ENCODE results near the gene ERICH2. TPM values are rescaled to one million over a fixed set of nuclear protein-coding genes. Genes with fewer than 3 reads are reported as not detected.

Gene ERICH2
- total RNA-seq, 1 experiment from 2014 or later, result 2.4 TPM

DNA sequence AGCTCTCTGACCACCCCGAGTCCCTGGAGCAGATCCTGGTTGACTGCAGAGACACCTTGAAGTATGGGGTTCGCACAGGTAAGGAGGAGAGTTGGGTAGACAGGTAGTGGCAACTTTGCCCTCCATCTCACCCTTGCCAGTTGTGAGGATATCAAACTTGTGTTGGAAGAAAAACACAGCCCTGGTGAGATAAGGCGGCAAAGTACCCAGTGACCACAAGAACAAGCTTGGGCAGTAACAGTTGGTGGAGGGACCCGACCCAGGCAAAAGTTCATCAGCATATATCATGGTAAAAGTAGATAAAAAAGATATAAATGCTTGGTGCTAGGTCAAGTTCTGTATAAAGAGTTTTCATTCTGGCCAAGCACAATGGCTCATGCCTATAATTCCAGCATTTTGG is 60.9 kb downstream of the ERICH2 start:
- ChIA-PET RAD21 (ENCODE audit: low non-redundant PET in 1 of 2, low total read pairs in 2 of 2, uncharacterized antibody in 2 of 2, unreplicated experiment in 2 of 2) (no interaction called here), CTCF (interaction anchor here (0.6 to 1.8 kb wide), 3 partner anchors 15 to 142 kb away, joined by 3 to 5 read pairs (median 3); partner anchors contain the start of genes GAD1 and GORASP2), POLR2A (no interaction called here)
- ATAC-seq (no peak), DNase-seq (ENCODE audit: low read depth, low spot score) (no peak)
- H4K20me1 ChIP-seq (ENCODE audit: insufficient read depth), result no peaks in the 10 kb centered on the region
- intact Hi-C loops (cut with micrococcal nuclease), result no loop called here
- H3K27ac ChIP-seq (ENCODE audit: low read depth, low read length), result no peak overlapping the region
- no peaks in the 10 kb centered on the region for H3K36me3 ChIP-seq (ENCODE audit: control insufficient read depth in 1 of 2, insufficient read depth in 2 of 2, low read length in 2 of 2)
- H3K4me2 ChIP-seq (ENCODE audit: low read length), result no peak overlapping the region
- no peaks in the 10 kb centered on the region for H3K79me2 ChIP-seq (ENCODE audit: insufficient read depth, low read length)
- H3K4me3 ChIP-seq (replicated peaks in 1 of 2; ENCODE audit: low read depth in 1 of 2, low read length in 2 of 2), result no peak overlapping the region
- H3K4me1 ChIP-seq (ENCODE audit: control insufficient read depth in 1 of 2, insufficient read depth in 2 of 2, low read length in 2 of 2), result no peaks in the 10 kb centered on the region
- no peak overlapping the region for H3K9ac ChIP-seq (ENCODE audit: low read length)
- no TSS peak for BruUV-seq (replicated peaks)
- H2AFZ ChIP-seq (ENCODE audit: low read depth, low read length, poor library complexity, severe bottlenecking), result no peak overlapping the region
- H3K9me3 ChIP-seq (ENCODE audit: control insufficient read depth in 1 of 2, insufficient read depth in 1 of 2, low read depth in 1 of 2, low read length in 2 of 2), result no peaks in the 10 kb centered on the region
- H3K9me2 ChIP-seq (ENCODE audit: insufficient read depth), result no peaks in the 10 kb centered on the region
- no peaks in the 10 kb centered on the region for H3K27me3 ChIP-seq (ENCODE audit: insufficient read depth, low read length)
- TF ChIP-seq RAD21 (IDR thresholded peaks at IDR 0.05; ENCODE audit: low read depth) (no peak), TCF7L2 (IDR thresholded peaks at IDR 0.05; ENCODE audit: borderline replicate concordance, extremely low read depth, insufficient read depth, insufficient read length) (no peak), ELF1 (IDR thresholded peaks at IDR 0.05; ENCODE audit: borderline replicate concordance, low read depth) (no peak)
- TF ChIP-seq, protein P1, sequence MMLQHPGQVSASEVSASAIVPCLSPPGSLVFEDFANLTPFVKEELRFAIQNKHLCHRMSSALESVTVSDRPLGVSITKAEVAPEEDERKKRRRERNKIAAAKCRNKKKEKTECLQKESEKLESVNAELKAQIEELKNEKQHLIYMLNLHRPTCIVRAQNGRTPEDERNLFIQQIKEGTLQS (IDR thresholded peaks at IDR 0.05), result no peak
- TF ChIP-seq, protein P2, sequence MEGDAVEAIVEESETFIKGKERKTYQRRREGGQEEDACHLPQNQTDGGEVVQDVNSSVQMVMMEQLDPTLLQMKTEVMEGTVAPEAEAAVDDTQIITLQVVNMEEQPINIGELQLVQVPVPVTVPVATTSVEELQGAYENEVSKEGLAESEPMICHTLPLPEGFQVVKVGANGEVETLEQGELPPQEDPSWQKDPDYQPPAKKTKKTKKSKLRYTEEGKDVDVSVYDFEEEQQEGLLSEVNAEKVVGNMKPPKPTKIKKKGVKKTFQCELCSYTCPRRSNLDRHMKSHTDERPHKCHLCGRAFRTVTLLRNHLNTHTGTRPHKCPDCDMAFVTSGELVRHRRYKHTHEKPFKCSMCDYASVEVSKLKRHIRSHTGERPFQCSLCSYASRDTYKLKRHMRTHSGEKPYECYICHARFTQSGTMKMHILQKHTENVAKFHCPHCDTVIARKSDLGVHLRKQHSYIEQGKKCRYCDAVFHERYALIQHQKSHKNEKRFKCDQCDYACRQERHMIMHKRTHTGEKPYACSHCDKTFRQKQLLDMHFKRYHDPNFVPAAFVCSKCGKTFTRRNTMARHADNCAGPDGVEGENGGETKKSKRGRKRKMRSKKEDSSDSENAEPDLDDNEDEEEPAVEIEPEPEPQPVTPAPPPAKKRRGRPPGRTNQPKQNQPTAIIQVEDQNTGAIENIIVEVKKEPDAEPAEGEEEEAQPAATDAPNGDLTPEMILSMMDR (IDR thresholded peaks at IDR 0.05 in 2 of 3, conservative IDR thresholded peaks at IDR 0.05 in 1 of 3; ENCODE audit: borderline replicate concordance in 1 of 3, insufficient read depth in 1 of 3, low read depth in 2 of 3, low read length in 2 of 3), result no peak
- TF ChIP-seq, protein P3, sequence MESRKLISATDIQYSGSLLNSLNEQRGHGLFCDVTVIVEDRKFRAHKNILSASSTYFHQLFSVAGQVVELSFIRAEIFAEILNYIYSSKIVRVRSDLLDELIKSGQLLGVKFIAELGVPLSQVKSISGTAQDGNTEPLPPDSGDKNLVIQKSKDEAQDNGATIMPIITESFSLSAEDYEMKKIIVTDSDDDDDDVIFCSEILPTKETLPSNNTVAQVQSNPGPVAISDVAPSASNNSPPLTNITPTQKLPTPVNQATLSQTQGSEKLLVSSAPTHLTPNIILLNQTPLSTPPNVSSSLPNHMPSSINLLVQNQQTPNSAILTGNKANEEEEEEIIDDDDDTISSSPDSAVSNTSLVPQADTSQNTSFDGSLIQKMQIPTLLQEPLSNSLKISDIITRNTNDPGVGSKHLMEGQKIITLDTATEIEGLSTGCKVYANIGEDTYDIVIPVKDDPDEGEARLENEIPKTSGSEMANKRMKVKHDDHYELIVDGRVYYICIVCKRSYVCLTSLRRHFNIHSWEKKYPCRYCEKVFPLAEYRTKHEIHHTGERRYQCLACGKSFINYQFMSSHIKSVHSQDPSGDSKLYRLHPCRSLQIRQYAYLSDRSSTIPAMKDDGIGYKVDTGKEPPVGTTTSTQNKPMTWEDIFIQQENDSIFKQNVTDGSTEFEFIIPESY (IDR thresholded peaks at IDR 0.05; ENCODE audit: extremely low read depth, insufficient replicate concordance, low read length), result no peak
